ENCODE measurements around the gene KTN1.

KTN1 gene

GRCh38 chr14:55724736-55725135, 144.7 kb downstream of the KTN1 start:
- no peak for DNase-seq

- no peak for DNase-seq
These were observed 150.7 kb downstream of the KTN1 start for GRCh38 chr14:55730592-55731310.

- no peak for DNase-seq
These were observed 151.4 kb downstream of the KTN1 start for GRCh38 chr14:55731311-55731872.

GRCh38 chr14:55731881-55732498, 152.0 kb downstream of the KTN1 start:
- peak; percentile 53 to 57 for DNase-seq

GRCh38 chr14:55733599-55733998, 153.6 kb downstream of the KTN1 start:
- no peak for DNase-seq

Data from NCI-H187 (cell line).